H54 (cell line): ENCODE measurements around the gene CXXC1.
"Not testable (repeated sequence)": the region's sequence is repeated elsewhere in the genome, so short reads cannot be mapped to it uniquely, and the experiment has no call there.

Experiments
- DNase-seq: peaks from one replicate; pipeline ENCODE4 v3.0.0; 2011; ENCODE audit warnings: low spot score, mixed read lengths; ENCODE audit not compliant: insufficient read length
- FAIRE-seq: peaks from 3 replicates; lab custom pipeline; 2011; peaks lifted over from hg19 to GRCh38; lab: Jason Lieb, UNC
- POLR2A ChIP-seq: IDR thresholded peaks from 2 replicates; pipeline ENCODE4 v1.6.1; 2011; ENCODE audit warnings: low read depth, mild to moderate bottlenecking, low read length

CXXC1 gene

GRCh38 chr18:50287441-50288347 is at the start of gene CXXC1:
Gene CXXC1 (minus strand): TSS chr18:50287692. CDS start chr18:50287589, 103 bp downstream.
- peak; percentile 57 for TF ChIP-seq POLR2A
- DNase-seq (peak; percentile 63), FAIRE-seq (peak; percentile 64)

GRCh38 chr18:50334546-50335152 is 47.2 kb upstream of the CXXC1 start:
- FAIRE-seq (no peak), DNase-seq (no peak)
- no peak for TF ChIP-seq POLR2A

GRCh38 chr18:50331691-50332090 is 44.2 kb upstream of the CXXC1 start:
- DNase-seq (no peak), FAIRE-seq (no peak)
- TF ChIP-seq POLR2A, result no peak

- no peak for FAIRE-seq
- no peak for TF ChIP-seq POLR2A
- DNase-seq, result no peak
These were observed 42.7 kb upstream of the CXXC1 start for GRCh38 chr18:50330176-50330575.

- FAIRE-seq (no peak), DNase-seq (no peak)
- TF ChIP-seq POLR2A, result no peak
These were observed 40.5 kb upstream of the CXXC1 start for GRCh38 chr18:50327983-50328382.

- no peak for TF ChIP-seq POLR2A
- DNase-seq (no peak), FAIRE-seq (no peak)
These were observed 33.2 kb upstream of the CXXC1 start for GRCh38 chr18:50320719-50321118.

GRCh38 chr18:50315100-50315871 is 27.8 kb upstream of the CXXC1 start:
- DNase-seq (no peak), FAIRE-seq (no peak)

GRCh38 chr18:50313873-50314460 is 26.5 kb upstream of the CXXC1 start:
- no peak for DNase-seq
- no peak for FAIRE-seq
- no peak for TF ChIP-seq POLR2A

More at GRCh38 chr18:50315100-50315871, 27.8 kb upstream of the CXXC1 start:
- no peak for TF ChIP-seq POLR2A

- TF ChIP-seq POLR2A, result no peak
- DNase-seq, result no peak
- no peak for FAIRE-seq
These were observed 25.6 kb upstream of the CXXC1 start for GRCh38 chr18:50313031-50313607.

GRCh38 chr18:50312296-50313030 is 25.0 kb upstream of the CXXC1 start:
- no peak for DNase-seq
- no peak for FAIRE-seq
- no peak for TF ChIP-seq POLR2A

- no peak for TF ChIP-seq POLR2A
- no peak for DNase-seq
- FAIRE-seq, result no peak
These were observed 24.2 kb upstream of the CXXC1 start for GRCh38 chr18:50311650-50312049.

GRCh38 chr18:50310080-50310479 is 22.6 kb upstream of the CXXC1 start:
- TF ChIP-seq POLR2A, result no peak
- FAIRE-seq, result no peak
- no peak for DNase-seq

- not testable (repeated sequence) for DNase-seq, FAIRE-seq
These were observed 21.4 kb upstream of the CXXC1 start for GRCh38 chr18:50308851-50309250.
